PC-3 (cell line): ENCODE measurements around the gene COLEC11. TPM values are rescaled to one million over a fixed set of nuclear protein-coding genes. Genes with fewer than 3 reads are reported as not detected.

Experiments used
- ATAC-seq: fragments of 200-7000 bp; cut with Tn5 transposase; 2 replicates; pipeline ENCODE4 v1.9.1; 2020; ENCODE audit warnings: mild to moderate bottlenecking, moderate library complexity
- BruUV-seq: library from RNA; stranded (reverse); fragments of 400-500 nt; replicated peaks from 2 replicates; lab custom pipeline; 2021; lab: Mats Ljungman, UMichigan
- CTCF ChIA-PET: fragments of 300-600 bp; sonication (Branson Sonifier 250); formaldehyde crosslinking; loops from one replicate; lab custom pipeline; 2022; ENCODE audit warnings: antibody characterized with exemption; lab: Charles Lee
- POLR2A ChIA-PET: fragments of 300-600 bp; sonication (Branson Sonifier 250); formaldehyde crosslinking; loops from one replicate; lab custom pipeline; 2022; ENCODE audit warnings: antibody characterized with exemption; ENCODE audit not compliant: unreplicated experiment; lab: Charles Lee
- DNase-seq: peaks from one replicate; pipeline ENCODE4 v3.0.0-alpha.2; 2015
- H2AFZ ChIP-seq: fragments of 300-600 bp; sonication (generic); 2 replicates; pipeline ENCODE4 v1.6.0; 2016; ENCODE audit warnings: antibody characterized with exemption, low read length
- H3F3A ChIP-seq: fragments of 300-600 bp; sonication (generic); one replicate; pipeline ENCODE4 v1.6.0; 2017; ENCODE audit warnings: antibody characterized with exemption, low read length, control low read depth, mild to moderate bottlenecking; ENCODE audit not compliant: unreplicated experiment
- H3K27ac ChIP-seq: fragments of 300-600 bp; sonication (generic); 2 replicates; pipeline ENCODE4 v1.5.1; 2016; ENCODE audit warnings: mild to moderate bottlenecking, low read length
- H3K27me3 ChIP-seq: fragments of 300-600 bp; sonication (generic); 2 replicates; pipeline ENCODE4 v1.6.1; 2016; ENCODE audit warnings: low read length, mixed read lengths
- H3K36me3 ChIP-seq: fragments of 300-600 bp; sonication (generic); 2 replicates; pipeline ENCODE4 v1.6.1; 2016; ENCODE audit warnings: low read depth, mixed run types, low read length, mixed read lengths
- H3K4me1 ChIP-seq: fragments of 300-600 bp; sonication (generic); 2 replicates; pipeline ENCODE4 v1.5.1; 2016; ENCODE audit warnings: low read length; ENCODE audit not compliant: insufficient read depth
- H3K4me2 ChIP-seq: fragments of 300-600 bp; sonication (generic); 2 replicates; pipeline ENCODE4 v1.6.0; 2016; ENCODE audit warnings: low read length
- H3K4me3 ChIP-seq: fragments of 300-600 bp; sonication (generic); 2 replicates; pipeline ENCODE4 v1.5.1; 2016; ENCODE audit warnings: mild to moderate bottlenecking, low read length, mixed read lengths
- H3K79me2 ChIP-seq: fragments of 300-600 bp; sonication (generic); 2 replicates; pipeline ENCODE4 v1.6.1; 2017; ENCODE audit warnings: low read length, mixed read lengths
- H3K9ac ChIP-seq: fragments of 300-600 bp; sonication (generic); 2 replicates; pipeline ENCODE4 v1.6.0; 2016; ENCODE audit warnings: mild to moderate bottlenecking, low read length
- H3K9me2 ChIP-seq: fragments of 300-600 bp; sonication (generic); replicated peaks from 2 replicates; pipeline ENCODE4 v1.6.1; 2016; ENCODE audit warnings: mixed run types, low read length, mixed read lengths
- H3K9me3 ChIP-seq: fragments of 300-600 bp; sonication (generic); 2 replicates; pipeline ENCODE4 v1.6.1; 2016; ENCODE audit warnings: low read length, mixed read lengths
- H4K20me1 ChIP-seq: fragments of 300-600 bp; sonication (generic); 2 replicates; pipeline ENCODE4 v1.6.1; 2016; ENCODE audit warnings: low read length, mixed read lengths
- EZH2 ChIP-seq: fragments of 300-600 bp; sonication (generic); IDR thresholded peaks from one replicate; pipeline ENCODE4 v1.6.1; 2017; ENCODE audit warnings: antibody characterized with exemption, mild to moderate bottlenecking, low read length; ENCODE audit not compliant: unreplicated experiment
- EZH2phosphoT487 ChIP-seq: fragments of 300-600 bp; sonication (generic); IDR thresholded peaks from 2 replicates; pipeline ENCODE4 v1.6.1; 2018; ENCODE audit warnings: mild to moderate bottlenecking, antibody characterized with exemption, low read length, borderline replicate concordance
- intact Hi-C: fragments of 100-400 bp; cut with micrococcal nuclease; formaldehyde crosslinking; loops from 2 replicates; pipeline ENCODE4 v1.9.0; 2023
- total RNA-seq: library from RNA; depleted of rRNA; stranded (reverse); fragments of >200 nt; gene quantifications from 2 replicates; pipeline ENCODE4 v1.2.3, GENCODE V29; 2014
- TF ChIP-seq, protein P1 (sequence below): fragments of 300-600 bp; sonication (generic); conservative IDR thresholded peaks from 2 replicates; pipeline ENCODE4 v1.5.1; 2017; ENCODE audit warnings: antibody characterized with exemption, low read depth, mild to moderate bottlenecking, low read length

COLEC11 gene
- total RNA-seq, 1 experiment from 2014 or later: 0.44 TPM

DNA sequence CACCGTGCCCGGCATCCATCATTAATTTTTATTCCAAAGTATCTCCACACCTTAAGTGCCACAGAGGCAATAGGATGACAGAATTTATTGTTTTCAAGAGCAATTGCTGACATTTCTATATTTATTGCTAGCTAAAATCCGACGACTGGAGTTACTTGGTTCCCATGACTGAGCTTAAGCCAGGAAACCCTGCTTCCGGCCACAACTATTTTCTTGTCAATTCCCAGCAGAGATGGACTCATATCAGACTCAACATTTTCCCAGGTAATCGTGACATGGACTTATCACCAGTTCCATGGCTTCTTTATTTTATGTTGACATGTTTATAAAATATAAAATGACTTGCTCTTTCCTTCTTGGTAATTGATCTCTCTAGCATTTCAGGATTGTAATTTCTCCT, 87.9 kb downstream of the COLEC11 start:
- no peak overlapping the region for H3K9ac ChIP-seq
- H3K4me3 ChIP-seq: no peak overlapping the region
- ATAC-seq (no peak), DNase-seq (no peak)
- ChIA-PET CTCF (no interaction called here), POLR2A (no interaction called here)
- TF ChIP-seq EZH2: no peak
- TF ChIP-seq, protein P1, sequence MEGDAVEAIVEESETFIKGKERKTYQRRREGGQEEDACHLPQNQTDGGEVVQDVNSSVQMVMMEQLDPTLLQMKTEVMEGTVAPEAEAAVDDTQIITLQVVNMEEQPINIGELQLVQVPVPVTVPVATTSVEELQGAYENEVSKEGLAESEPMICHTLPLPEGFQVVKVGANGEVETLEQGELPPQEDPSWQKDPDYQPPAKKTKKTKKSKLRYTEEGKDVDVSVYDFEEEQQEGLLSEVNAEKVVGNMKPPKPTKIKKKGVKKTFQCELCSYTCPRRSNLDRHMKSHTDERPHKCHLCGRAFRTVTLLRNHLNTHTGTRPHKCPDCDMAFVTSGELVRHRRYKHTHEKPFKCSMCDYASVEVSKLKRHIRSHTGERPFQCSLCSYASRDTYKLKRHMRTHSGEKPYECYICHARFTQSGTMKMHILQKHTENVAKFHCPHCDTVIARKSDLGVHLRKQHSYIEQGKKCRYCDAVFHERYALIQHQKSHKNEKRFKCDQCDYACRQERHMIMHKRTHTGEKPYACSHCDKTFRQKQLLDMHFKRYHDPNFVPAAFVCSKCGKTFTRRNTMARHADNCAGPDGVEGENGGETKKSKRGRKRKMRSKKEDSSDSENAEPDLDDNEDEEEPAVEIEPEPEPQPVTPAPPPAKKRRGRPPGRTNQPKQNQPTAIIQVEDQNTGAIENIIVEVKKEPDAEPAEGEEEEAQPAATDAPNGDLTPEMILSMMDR: no peak
- no peak for TF ChIP-seq EZH2phosphoT487
- H3K79me2 ChIP-seq: no peaks in the 10 kb centered on the region
- no peak overlapping the region for H2AFZ ChIP-seq
- no TSS peak for BruUV-seq
- H3K4me1 ChIP-seq: no peaks in the 10 kb centered on the region
- peaks cover 38% of the 10 kb centered on the region for H3K27me3 ChIP-seq
- no peaks in the 10 kb centered on the region for H3K9me3 ChIP-seq
- no peaks in the 10 kb centered on the region for H3K9me2 ChIP-seq
- no peaks in the 10 kb centered on the region for H4K20me1 ChIP-seq
- H3K27ac ChIP-seq: no peak overlapping the region
- no peaks in the 10 kb centered on the region for H3K36me3 ChIP-seq
- no peaks in the 10 kb centered on the region for H3F3A ChIP-seq
- intact Hi-C loops: no loop called here
- no peak overlapping the region for H3K4me2 ChIP-seq

DNA sequence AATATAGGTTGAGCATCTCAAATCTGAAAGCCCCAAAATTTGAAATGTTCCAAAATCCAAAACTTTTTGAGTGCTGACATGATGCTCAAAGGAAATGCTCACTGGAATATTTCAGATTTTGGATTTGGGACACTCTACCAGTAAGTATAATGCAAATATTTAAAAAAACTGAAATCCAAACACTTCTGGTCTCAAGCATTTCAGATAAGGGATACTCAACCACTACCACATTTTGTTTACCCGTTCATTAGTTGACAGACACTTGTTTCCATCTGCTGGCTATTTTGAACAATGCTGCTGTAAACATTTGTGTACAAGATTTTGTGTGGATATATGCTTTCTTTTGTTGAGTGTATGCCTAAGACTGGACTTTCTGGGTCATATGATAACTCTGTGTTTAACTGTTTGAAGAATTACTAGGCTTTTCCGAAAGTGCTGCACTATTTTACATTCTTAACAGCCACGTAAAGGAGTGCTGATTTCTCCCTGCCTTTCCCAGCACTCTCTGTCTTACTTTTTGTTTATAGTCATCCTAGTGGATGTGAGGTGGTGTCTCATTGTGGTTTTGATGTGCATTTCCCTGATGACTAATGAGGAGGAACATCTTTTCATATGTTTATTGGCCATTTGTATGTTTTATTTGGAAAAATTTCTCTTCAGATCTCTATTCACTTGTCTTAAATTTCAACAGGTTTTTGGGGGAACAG, 89.0 kb downstream of the COLEC11 start:
- Histone ChIP-seq H3K9me2 (no peaks in the 10 kb centered on the region), H3K79me2 (no peaks in the 10 kb centered on the region), H3K9me3 (no peaks in the 10 kb centered on the region), H3K4me1 (no peaks in the 10 kb centered on the region), H3F3A (no peaks in the 10 kb centered on the region), H4K20me1 (no peaks in the 10 kb centered on the region), H3K4me2 (no peak overlapping the region), H3K4me3 (no peak overlapping the region), H3K36me3 (no peaks in the 10 kb centered on the region), H2AFZ (no peak overlapping the region), H3K27me3 (peaks cover 27% of the 10 kb centered on the region), H3K27ac (no peak overlapping the region), H3K9ac (no peak overlapping the region)
- no TSS peak for BruUV-seq
- POLR2A ChIA-PET: no interaction called here
- intact Hi-C loops: no loop called here
- CTCF ChIA-PET: no interaction called here
- ATAC-seq: peak; percentile 69
- TF ChIP-seq, protein P1: no peak
- no peak for TF ChIP-seq EZH2phosphoT487
- TF ChIP-seq EZH2: no peak
- peak; percentile 39 for DNase-seq

DNA sequence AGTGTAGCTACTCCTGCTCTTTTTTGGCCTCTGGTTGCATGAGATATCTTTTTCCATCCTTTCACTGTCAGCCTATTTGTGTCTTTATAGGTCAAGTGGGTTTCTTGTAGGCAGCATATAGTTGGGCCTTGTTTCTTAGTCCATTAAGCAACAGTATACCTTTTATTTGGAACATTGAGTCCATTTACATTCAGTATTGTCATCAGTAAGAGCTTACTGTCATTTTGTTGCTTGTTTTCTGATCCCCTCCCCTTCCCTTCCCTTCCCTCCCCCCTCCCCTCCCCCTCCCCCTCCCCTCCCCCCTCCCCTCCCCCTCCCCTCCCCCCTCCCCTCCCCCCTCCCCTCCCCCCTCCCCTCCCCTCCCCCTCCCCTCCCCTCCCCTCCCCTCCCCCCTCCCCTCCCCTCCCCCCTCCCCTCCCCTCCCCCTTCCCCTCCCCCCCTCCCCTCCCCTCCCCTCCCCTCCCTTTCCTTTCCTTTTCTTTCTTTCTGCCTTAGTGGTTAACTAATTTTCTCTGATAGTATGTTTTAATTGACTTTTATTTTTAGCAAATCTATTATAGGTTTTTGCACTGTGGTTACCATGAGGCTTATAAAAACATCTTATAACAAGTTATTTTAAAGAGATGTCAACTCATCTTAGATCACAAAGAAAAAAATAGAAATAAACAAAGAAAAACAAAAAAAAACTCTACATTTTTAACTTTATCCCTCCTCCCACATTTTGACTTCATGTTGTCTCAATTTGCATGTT, 95.3 kb downstream of the COLEC11 start:
- no TSS peak for BruUV-seq

More for the DNA sequence above, 95.3 kb downstream of the COLEC11 start:
- ChIA-PET POLR2A (no interaction called here), CTCF (no interaction called here)
- no peaks in the 10 kb centered on the region for H3F3A ChIP-seq
- no peak overlapping the region for H2AFZ ChIP-seq
- intact Hi-C loops: no loop called here
- no peak overlapping the region for H3K4me2 ChIP-seq
- no peaks in the 10 kb centered on the region for H4K20me1 ChIP-seq
- no peak overlapping the region for H3K4me3 ChIP-seq
- TF ChIP-seq EZH2phosphoT487: no peak
- TF ChIP-seq, protein P1: no peak
- TF ChIP-seq EZH2: no peak
- H3K9me2 ChIP-seq: no peaks in the 10 kb centered on the region
- H3K79me2 ChIP-seq: no peaks in the 10 kb centered on the region
- ATAC-seq (no peak), DNase-seq (peak; percentile 7)
- H3K27me3 ChIP-seq: peaks cover 22% of the 10 kb centered on the region
- no peaks in the 10 kb centered on the region for H3K9me3 ChIP-seq
- H3K9ac ChIP-seq: no peak overlapping the region
- no peak overlapping the region for H3K27ac ChIP-seq
- H3K4me1 ChIP-seq: no peaks in the 10 kb centered on the region
- H3K36me3 ChIP-seq: no peaks in the 10 kb centered on the region
